ENCODE data around the gene SULF2.

Gene SULF2

DNA sequence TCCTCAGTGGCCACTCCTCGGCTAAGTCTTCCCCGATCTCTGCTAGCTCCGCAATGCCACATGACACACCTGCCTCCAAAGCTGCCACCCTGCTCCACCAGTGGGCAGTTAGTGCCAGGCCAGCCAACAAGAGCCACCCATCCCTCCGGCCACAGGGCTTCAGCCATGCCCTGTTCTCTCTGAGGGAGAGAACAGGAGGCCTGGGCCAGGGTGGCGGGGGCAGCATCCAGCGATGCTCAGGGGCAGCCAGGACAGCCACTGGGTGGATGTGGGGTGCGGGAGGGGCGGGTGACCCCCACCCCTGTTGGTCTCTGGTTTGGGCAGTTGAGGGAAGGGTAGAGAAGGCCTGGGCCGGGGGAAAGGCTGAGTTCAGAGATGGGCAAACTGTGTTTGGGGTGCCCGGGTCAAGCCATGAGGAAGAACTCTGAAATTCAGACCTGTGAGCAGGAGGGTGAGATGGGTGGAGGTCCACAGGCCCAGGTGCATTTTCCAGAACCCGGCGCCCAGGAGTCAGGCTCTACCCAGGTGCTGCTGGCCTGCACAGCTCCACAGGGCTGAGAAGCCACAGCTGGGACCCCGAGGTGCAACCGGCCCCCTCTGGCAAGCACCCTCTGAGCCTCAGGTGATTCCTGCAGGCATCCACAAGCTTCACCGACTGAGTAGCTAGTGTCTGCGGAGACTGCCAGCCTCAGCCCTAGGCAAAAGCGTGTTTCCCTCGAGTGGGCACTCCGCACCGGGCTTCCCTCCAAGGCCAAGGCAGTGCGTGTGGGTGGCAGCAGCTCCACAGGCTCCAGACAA is 91.1 kb downstream of the SULF2 start:
- Histone ChIP-seq H3K36me3 (ENCODE audit: control insufficient read depth, insufficient read depth, low read length) (no peaks in the 10 kb centered on the region), H3K9ac (ENCODE audit: low read depth, low read length) (no peak overlapping the region), H3K4me3 (ENCODE audit: low read depth, low read length) (no peak overlapping the region), H3K4me1 (ENCODE audit: control insufficient read depth, insufficient read depth, low read length) (no peaks in the 10 kb centered on the region), H3K9me3 (ENCODE audit: control insufficient read depth, insufficient read depth, low read length) (no peaks in the 10 kb centered on the region), H3K27me3 (ENCODE audit: control insufficient read depth, insufficient read depth, low read length) (no peaks in the 10 kb centered on the region)

DNA sequence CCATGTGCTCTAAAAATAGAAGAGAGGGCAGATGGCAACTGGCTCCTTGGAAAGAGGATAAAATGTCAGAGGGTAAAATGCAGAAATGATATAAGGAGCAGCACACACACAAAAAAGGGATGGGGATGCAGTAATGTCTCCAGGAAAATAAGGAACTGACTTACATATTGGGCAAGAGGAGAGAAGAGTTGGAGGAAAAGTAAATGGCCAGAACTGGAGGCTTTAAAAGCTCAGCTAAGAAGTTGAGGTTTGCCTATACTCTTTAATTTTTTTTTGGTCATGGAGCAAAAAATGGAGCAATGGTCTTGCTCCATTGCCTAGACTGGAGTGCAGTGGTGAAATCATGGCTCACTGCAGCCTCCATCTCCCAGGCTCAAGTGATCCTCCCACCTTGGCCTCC is 93.7 kb downstream of the SULF2 start:
- Histone ChIP-seq H3K36me3 (ENCODE audit: control insufficient read depth, insufficient read depth, low read length) (no peaks in the 10 kb centered on the region), H3K9me3 (ENCODE audit: control insufficient read depth, insufficient read depth, low read length) (no peaks in the 10 kb centered on the region), H3K9ac (ENCODE audit: low read depth, low read length) (no peak overlapping the region), H3K4me3 (ENCODE audit: low read depth, low read length) (no peak overlapping the region), H3K4me1 (ENCODE audit: control insufficient read depth, insufficient read depth, low read length) (peaks cover 3% of the 10 kb centered on the region), H3K27me3 (ENCODE audit: control insufficient read depth, insufficient read depth, low read length) (peaks cover 2% of the 10 kb centered on the region)

DNA sequence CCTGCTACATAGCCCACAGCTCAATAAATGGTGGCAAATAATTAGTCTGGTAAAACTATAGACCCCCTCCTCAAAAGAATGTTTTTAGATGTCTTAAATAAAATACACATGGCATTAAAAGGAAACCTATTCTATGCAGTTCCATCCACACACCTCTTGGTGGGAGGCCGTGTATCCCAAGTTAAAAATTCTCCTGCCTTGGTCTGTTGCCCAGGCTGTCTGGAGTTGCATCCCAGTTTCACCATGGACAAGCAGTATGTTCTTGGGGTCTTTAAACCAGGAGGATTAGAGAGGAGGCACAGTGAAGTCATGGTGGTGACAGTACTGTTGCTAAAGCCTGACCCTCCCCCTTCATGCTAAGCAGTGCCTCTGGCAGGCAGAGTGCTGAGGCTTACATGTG is 95.5 kb downstream of the SULF2 start:
- Histone ChIP-seq H3K4me1 (ENCODE audit: control insufficient read depth, insufficient read depth, low read length) (peaks cover 3% of the 10 kb centered on the region), H3K36me3 (ENCODE audit: control insufficient read depth, insufficient read depth, low read length) (no peaks in the 10 kb centered on the region), H3K27me3 (ENCODE audit: control insufficient read depth, insufficient read depth, low read length) (peaks cover 2% of the 10 kb centered on the region), H3K9ac (ENCODE audit: low read depth, low read length) (no peak overlapping the region), H3K4me3 (ENCODE audit: low read depth, low read length) (no peak overlapping the region), H3K9me3 (ENCODE audit: control insufficient read depth, insufficient read depth, low read length) (no peaks in the 10 kb centered on the region)

DNA sequence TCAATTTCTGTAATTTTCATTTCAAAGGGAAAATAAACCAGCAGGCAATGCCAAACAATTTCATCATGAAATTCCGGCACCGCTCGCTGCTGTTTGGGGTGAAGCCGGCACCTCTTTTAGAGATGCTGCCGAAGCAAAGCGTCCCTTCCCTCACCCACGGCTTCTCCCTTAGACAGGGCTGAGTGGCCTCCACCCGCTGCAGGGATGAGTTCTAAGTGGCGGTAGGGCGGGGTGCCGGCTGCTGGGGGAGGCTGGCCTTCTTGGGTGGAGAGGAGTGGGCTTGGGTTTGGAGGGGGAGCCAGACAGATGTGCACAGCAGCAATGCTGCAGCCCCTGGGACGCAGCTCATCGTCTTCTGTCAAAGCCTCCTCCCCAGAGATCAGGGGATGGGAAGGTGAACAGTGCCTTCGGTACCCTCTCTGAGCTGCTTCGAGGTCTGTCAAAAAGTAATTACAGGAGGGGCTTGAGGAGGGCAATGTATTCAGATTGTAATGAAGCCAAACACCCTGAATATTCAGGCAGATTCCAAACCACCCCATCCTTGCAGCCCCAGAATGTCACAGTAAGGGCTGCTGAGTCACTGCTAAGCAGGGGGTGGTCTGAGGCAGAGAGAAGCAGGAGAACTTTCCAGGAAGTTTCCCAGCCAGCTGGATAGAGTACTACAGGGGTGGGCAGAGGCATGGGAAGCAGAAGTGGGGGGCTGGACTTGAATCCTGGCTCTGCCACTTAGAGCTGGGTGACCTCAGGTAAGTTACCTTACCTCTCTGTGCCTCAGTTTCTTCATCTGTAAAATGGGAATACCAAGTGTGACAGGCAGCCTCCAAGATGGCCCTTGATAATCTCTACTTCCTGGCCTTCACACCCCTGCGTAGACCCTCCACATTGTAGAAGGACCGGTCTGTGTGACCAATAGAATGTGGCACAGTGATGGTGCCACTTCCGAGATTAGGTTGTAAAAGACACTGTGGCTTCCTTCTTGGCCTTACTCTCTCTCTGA is 96.6 kb downstream of the SULF2 start:
- peaks cover 2% of the 10 kb centered on the region for H3K27me3 ChIP-seq (ENCODE audit: control insufficient read depth, insufficient read depth, low read length)
- H3K9ac ChIP-seq (ENCODE audit: low read depth, low read length), result no peak overlapping the region
- H3K4me1 ChIP-seq (ENCODE audit: control insufficient read depth, insufficient read depth, low read length), result peaks cover 3% of the 10 kb centered on the region
- no peak overlapping the region for H3K4me3 ChIP-seq (ENCODE audit: low read depth, low read length)
- peaks cover 4% of the 10 kb centered on the region for H3K36me3 ChIP-seq (ENCODE audit: control insufficient read depth, insufficient read depth, low read length)
- H3K9me3 ChIP-seq (ENCODE audit: control insufficient read depth, insufficient read depth, low read length), result no peaks in the 10 kb centered on the region

DNA sequence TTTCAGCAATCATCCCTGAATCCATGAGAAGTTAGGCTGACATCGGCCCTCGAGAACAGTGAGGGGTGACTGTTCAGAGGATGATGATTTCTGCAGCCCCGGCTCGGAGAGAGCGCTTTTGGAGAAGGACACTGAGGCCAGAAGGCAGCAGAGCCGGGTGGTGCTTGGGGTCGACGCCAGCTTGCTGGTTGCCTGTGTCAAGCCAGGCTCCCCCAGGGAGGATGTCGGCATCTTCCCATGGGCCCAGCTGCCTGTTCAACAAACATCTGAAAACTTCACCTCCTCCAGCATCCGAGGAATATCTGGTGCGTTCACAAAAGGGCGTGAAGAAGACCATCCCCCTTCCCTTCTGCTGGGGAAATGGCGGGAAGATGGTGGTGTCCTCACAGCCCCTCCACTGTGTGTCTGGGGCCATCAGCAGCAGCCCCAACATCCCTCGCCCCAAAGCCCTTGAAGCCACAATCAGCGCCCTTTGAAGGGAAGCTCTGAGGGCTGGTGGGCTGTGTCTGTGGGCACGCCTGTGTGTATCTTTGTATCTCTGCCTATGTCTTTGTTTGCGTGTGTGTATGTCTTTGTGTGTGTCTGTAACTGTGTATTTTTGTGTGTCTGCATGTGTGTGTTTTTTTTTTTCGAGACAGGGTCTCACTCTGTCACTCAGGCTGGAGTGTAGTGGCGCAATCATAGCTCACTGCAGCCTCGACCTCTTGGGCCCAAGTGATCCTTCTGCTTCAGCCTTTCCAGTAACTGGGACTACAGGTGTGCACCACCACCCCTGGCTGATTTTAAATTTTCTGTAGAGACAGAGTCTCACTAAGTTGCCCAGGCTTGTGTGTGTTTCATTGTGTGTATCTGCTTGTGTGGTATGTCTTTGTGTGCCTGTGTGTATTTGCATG is 97.9 kb downstream of the SULF2 start:
- peaks cover 5% of the 10 kb centered on the region for H3K36me3 ChIP-seq (ENCODE audit: control insufficient read depth, insufficient read depth, low read length)
- peaks cover 3% of the 10 kb centered on the region for H3K4me1 ChIP-seq (ENCODE audit: control insufficient read depth, insufficient read depth, low read length)
- no peak overlapping the region for H3K9ac ChIP-seq (ENCODE audit: low read depth, low read length)
- no peak overlapping the region for H3K4me3 ChIP-seq (ENCODE audit: low read depth, low read length)
- peaks cover 2% of the 10 kb centered on the region for H3K27me3 ChIP-seq (ENCODE audit: control insufficient read depth, insufficient read depth, low read length)
- no peaks in the 10 kb centered on the region for H3K9me3 ChIP-seq (ENCODE audit: control insufficient read depth, insufficient read depth, low read length)

DNA sequence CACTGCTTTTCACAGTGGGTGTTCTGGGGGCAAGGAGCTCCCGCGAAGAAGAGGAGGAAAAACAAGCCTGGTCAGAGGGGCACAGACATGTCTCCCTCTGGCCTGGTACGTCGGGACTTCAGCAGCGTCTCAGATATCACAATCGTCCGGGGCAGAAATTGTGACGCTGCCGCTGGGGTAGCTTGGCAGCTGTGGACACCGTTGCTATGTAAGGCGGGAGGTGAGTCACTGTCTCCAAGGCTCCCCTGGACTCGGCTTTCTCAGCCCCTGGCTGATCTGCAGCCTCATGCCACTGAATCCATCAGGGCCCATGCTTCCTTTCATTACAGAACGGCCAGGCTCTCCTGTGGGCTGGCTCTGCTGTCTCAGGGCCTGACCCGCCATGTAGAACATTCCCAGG is 98.7 kb downstream of the SULF2 start:
- H3K9ac ChIP-seq (ENCODE audit: low read depth, low read length), result no peak overlapping the region

DNA sequence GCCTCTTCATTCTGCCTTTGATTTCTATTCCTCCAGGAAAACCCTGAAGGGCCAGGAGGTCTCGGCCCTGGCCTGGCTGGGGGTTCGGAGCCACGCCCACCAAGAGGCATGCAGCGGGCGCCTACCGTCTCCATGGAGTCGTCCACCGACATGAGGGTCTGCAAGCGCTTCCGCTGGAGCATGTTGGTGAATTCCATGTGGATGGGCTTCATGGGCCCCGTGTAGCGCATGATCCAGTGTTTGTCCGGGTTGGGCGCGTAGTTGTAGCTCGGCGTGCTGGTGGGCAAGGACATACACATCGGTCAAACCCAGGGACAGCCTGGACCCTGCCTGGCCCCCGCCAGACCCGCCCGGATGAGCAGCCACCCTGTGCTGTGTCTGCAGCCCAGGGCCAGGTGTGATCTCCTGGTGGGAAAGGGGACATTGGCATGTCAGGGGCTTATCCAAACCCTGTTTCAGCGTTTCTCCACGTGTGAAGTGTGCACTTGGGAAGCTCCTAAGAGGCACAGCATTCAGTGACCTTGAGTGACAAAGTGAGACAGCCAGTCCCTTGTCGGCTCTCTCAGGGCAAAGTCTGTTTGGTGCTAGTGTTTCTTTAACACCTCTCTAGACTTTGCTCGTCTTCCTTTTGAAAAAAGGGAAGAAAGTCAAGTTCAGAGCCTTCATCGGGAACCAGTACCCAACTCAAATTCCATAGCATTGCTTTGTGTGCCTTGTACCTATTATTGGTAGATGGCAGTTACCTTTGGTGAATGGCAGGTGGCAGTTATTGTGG is 100.8 kb downstream of the SULF2 start:
- Histone ChIP-seq H3K4me3 (ENCODE audit: low read depth, low read length) (no peak overlapping the region), H3K9ac (ENCODE audit: low read depth, low read length) (no peak overlapping the region), H3K9me3 (ENCODE audit: control insufficient read depth, insufficient read depth, low read length) (no peaks in the 10 kb centered on the region), H3K27me3 (ENCODE audit: control insufficient read depth, insufficient read depth, low read length) (peaks cover 2% of the 10 kb centered on the region), H3K4me1 (ENCODE audit: control insufficient read depth, insufficient read depth, low read length) (peaks cover 3% of the 10 kb centered on the region), H3K36me3 (ENCODE audit: control insufficient read depth, insufficient read depth, low read length) (peaks cover 5% of the 10 kb centered on the region)

More for the DNA sequence above, 98.7 kb downstream of the SULF2 start:
- H3K36me3 ChIP-seq (ENCODE audit: control insufficient read depth, insufficient read depth, low read length), result peaks cover 5% of the 10 kb centered on the region
- peaks cover 2% of the 10 kb centered on the region for H3K27me3 ChIP-seq (ENCODE audit: control insufficient read depth, insufficient read depth, low read length)
- no peaks in the 10 kb centered on the region for H3K9me3 ChIP-seq (ENCODE audit: control insufficient read depth, insufficient read depth, low read length)
- peaks cover 3% of the 10 kb centered on the region for H3K4me1 ChIP-seq (ENCODE audit: control insufficient read depth, insufficient read depth, low read length)
- no peak overlapping the region for H3K4me3 ChIP-seq (ENCODE audit: low read depth, low read length)

DNA sequence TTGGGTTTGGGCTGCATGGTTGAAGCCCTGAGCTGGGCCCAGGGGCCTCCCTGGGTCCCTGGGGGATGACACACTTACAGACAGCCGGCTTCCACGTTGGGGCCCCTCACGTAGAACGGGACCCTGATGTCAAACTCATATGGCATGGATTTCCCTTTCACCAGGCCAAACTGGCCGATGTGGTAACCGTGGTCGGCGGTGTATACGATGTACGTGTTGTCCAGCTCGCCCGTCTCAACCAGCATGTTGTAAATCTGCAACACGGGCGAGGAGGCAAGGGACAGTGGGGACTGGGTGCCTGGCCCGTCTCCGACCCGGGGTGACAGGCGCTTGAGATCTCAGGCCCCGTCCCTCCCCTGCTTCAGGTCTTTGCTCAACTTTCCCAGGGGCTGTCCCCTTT is 102.4 kb downstream of the SULF2 start:
- Histone ChIP-seq H3K9ac (ENCODE audit: low read depth, low read length) (no peak overlapping the region), H3K27me3 (ENCODE audit: control insufficient read depth, insufficient read depth, low read length) (peaks cover 2% of the 10 kb centered on the region), H3K9me3 (ENCODE audit: control insufficient read depth, insufficient read depth, low read length) (no peaks in the 10 kb centered on the region), H3K4me3 (ENCODE audit: low read depth, low read length) (no peak overlapping the region), H3K36me3 (ENCODE audit: control insufficient read depth, insufficient read depth, low read length) (peaks cover 5% of the 10 kb centered on the region), H3K4me1 (ENCODE audit: control insufficient read depth, insufficient read depth, low read length) (no peaks in the 10 kb centered on the region)

DNA sequence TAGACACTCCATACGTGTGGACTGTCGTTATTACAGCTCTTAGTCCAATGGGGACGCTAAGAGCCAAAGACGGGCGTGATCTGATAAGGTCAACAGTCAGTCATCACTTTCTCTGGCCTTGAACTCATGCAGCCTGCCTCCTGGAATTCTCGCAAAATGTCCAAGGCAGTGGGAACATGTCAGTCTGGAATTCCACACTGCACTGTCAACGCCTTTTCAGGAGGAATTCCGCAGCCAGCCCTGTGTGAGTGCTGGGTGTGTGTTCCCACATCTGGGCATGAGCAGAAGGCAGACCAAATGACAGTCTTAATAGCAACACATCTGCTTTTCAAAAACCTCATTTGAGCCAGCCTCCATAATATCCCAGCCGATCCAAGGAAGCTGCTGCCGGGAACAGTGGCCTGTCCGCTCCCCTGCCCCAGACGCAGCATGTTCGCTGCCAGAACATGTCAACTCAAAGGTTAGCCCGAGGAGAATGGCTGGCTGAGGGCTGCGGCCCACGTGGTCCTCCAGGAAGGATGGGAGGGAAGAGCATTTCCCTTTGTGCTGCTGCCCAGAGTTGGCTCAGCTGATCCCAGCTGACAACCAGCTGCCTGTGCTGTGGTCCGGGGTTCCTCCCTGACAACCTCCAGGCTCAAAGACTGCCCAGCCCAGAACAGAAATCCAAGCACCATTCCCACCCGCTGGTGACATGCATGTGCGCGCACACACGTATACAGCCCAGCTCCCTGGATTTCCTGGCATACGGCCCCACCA is 103.1 kb downstream of the SULF2 start:
- Histone ChIP-seq H3K36me3 (ENCODE audit: control insufficient read depth, insufficient read depth, low read length) (peaks cover 5% of the 10 kb centered on the region), H3K4me1 (ENCODE audit: control insufficient read depth, insufficient read depth, low read length) (no peaks in the 10 kb centered on the region), H3K9ac (ENCODE audit: low read depth, low read length) (no peak overlapping the region), H3K4me3 (ENCODE audit: low read depth, low read length) (no peak overlapping the region), H3K9me3 (ENCODE audit: control insufficient read depth, insufficient read depth, low read length) (no peaks in the 10 kb centered on the region), H3K27me3 (ENCODE audit: control insufficient read depth, insufficient read depth, low read length) (peaks cover under 1% of the 10 kb centered on the region)

DNA sequence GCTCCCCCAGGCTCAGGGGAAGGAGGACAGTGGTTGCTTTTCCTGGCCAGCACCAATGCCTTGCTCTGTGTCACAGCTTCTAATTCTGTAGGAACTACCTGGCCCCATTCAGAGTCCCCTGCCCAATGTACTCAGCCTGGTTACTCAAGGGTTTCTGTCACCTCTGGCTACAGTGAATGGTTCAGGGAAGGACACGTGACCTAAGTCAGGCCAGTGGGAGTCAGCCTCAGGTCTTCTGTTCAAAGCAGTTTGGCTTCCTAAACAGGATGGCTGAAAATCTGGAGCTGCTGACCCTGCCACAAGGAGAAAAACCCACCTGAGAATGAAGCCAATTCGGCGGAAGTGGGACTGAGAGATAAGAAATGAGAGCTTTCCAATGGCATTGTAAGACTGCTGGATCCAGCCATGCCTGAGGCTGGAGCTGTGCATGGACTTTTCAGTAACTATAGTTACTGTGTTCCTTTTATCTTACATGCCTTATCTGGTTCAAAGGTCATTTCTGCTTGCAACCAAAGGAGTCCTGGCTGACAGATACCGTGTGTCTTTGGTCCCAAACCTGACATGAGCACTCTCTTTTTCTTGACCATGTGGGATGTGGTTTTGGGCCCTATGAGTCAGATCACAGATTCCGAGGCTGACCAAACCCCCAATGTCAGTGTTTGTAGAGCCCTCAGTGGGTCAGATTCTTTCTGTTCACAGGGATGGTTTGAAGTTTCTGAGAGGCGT is 104.3 kb downstream of the SULF2 start:
- Histone ChIP-seq H3K4me1 (ENCODE audit: control insufficient read depth, insufficient read depth, low read length) (no peaks in the 10 kb centered on the region), H3K4me3 (ENCODE audit: low read depth, low read length) (no peak overlapping the region), H3K9ac (ENCODE audit: low read depth, low read length) (no peak overlapping the region), H3K27me3 (ENCODE audit: control insufficient read depth, insufficient read depth, low read length) (no peaks in the 10 kb centered on the region), H3K9me3 (ENCODE audit: control insufficient read depth, insufficient read depth, low read length) (no peaks in the 10 kb centered on the region), H3K36me3 (ENCODE audit: control insufficient read depth, insufficient read depth, low read length) (peaks cover 7% of the 10 kb centered on the region)

Measured in iPS-15b (cell line).